Dedifferentiated amniotic fluid mesenchymal stem cell (primary cell): ENCODE results near the gene ADGRE2.

ENCODE experiments used
- DNase-seq: peaks from one replicate; pipeline ENCODE4 v3.0.0-alpha.2; 2016; ENCODE audit errors: extremely low spot score

ADGRE2 gene

DNA sequence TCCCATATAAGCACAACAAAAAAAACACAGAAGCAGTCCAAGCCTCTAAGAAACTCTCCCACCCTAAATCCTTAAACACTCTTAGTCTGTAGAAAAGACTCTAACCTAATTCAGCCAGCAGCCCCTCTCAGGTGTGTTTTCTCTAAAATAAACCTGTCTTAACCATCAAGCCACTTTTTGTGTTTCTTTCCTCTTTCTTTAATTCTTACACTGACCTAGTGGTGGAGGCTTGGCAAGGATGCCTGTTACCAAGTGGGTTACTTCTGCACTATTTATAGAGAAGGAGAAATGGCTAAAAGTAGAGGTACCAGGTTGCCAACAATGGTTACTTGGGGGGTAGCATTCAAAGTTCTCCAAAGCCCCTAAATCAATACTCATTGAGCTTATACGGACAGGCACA is 44.8 kb downstream of the ADGRE2 start:
- no peak for DNase-seq

DNA sequence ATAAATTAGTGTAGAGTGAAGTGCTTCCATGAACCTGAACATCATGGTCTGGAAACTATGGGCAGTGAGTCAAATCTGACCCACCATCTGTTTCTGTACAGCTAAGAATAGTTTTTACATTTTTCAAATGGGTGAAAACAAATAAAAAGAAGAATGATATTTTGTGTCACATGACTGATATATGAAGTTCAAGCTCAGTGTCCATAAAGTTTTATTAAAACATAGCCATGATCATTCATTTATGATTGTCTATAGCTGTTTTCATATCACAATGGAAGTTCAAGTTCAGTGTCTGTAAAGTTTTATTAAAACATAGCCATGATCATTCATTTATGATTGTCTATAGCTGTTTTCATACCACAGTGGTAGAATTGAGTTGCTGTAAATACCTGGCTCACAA is 45.9 kb downstream of the ADGRE2 start:
- no peak for DNase-seq

DNA sequence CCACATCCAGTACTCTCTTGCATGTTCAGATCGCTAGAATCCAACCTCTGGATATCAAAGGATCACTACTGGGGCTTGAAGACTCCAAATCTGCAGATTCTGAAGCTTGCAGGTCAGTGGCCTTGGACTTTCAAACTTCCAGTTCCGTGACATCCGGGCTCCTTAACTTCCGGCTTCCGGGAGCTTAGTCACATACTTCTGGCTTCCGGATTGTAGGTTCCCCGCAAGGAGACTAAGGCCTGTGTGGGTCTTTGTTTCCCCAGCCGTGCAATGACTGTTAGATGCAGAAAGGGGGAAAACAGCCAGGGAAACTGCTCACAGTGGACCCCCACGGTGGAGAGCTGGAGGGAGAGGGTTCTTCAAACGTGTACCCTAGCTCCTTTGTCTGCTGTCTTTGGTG is 47.2 kb downstream of the ADGRE2 start:
- no peak for DNase-seq

DNA sequence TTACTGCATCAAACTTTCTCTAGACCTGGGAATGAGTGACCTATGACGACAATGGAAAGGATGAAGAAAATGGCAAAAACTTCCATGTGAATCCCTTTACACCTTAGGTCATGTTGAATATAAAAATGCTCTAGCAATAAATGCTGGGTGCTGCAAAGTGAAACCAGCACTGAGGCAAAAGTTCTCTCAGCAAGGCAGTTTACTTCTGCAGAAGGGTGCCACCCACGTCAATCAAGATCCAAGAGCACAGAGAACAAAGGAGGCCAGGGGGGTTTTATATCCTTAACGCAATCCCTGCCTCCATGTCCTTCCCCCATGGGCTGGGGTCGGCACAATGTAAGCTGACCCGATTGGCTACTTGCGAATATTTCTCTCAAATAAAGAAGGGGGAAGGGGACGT is 49.8 kb downstream of the ADGRE2 start:
- DNase-seq, result no peak

DNA sequence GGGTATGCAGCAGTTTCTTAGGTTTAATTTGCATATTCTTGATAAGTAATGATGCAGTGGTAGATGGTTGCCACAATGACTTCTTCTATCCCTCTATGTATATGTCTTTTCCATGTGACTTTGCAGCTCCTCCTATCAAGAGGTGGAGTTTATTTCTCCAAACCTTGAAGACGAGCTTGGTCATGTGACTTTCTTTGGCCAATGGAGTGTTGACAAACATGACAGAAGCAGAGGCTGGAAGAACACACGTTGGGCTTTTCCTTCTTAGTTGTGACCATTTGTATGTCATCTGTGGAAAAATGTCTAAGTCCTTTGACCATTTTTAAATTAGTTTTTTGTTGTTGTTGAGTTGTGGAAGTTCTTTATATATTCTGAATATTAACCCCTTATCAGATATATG is 56.2 kb downstream of the ADGRE2 start:
- no peak for DNase-seq

DNA sequence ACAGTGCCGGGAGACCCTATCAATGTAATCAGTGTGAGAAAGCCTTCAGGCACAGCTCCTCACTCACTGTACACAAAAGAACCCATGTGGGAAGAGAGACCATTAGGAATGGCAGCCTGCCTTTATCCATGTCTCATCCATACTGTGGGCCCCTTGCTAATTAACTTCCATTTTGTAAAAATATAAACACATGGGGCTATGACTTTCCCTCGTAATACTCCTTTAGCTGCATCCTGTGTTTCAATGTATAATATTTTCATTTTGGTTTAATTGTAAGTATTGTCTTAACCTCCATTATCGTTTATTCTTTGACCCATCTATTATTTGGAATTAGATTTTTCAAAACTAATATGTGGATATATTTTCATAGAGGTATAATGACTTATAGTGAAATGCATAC is 59.2 kb downstream of the ADGRE2 start:
- DNase-seq, result no peak

DNA sequence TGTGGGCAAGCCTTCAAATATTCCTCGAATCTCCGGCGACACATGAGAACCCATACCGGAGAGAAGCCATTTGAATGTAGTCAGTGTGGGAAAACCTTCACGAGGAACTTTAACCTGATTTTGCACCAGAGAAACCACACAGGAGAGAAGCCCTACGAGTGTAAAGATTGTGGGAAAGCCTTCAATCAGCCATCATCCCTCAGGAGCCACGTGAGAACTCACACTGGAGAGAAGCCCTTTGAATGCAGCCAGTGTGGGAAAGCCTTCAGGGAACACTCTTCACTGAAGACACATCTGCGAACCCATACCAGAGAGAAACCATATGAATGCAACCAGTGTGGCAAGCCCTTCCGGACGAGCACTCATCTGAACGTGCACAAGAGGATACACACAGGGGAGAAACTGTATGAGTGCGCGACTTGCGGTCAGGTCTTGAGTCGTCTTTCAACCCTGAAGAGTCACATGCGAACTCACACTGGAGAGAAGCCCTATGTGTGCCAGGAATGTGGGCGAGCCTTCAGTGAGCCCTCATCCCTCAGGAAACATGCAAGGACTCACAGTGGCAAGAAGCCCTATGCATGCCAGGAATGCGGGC is 59.7 kb downstream of the ADGRE2 start:
- DNase-seq, result no peak

DNA sequence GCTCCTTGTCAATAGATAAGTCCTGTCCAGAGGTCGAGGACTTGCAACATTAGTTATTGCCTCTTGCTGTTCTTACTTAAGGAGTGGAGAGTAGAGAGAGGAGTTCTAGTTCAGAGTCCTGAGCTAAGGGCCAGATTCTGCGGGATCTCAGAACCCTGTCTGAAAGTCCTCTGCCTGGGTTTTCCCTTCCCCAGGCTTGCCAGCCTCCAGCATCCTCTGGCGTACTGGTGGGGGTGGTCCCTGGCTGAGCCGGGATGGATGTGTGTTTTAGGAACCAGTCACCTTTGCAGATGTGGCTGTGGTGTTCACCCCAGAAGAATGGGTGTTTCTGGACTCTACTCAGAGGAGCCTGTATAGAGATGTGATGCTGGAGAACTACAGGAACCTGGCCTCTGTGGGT is 62.5 kb downstream of the ADGRE2 start:
- no peak for DNase-seq

DNA sequence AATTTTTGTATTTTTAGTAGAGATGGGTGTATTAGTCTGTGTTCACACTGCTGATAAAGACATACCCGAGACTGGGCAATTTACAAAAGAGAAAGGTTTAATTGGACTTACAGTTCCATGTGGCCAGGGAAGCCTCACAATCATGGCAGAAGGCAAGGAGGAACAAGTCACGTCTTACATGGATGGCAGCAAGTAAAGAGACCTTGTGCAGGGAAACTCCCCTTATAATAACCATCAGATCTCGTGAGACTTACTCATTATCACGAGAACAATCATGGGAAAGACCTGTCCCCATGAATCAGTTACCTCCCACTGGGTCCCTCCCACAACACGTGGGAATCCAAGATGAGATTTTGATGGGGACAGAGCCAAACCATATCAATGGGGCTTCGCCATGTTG is 73.9 kb downstream of the ADGRE2 start:
- DNase-seq, result no peak

DNA sequence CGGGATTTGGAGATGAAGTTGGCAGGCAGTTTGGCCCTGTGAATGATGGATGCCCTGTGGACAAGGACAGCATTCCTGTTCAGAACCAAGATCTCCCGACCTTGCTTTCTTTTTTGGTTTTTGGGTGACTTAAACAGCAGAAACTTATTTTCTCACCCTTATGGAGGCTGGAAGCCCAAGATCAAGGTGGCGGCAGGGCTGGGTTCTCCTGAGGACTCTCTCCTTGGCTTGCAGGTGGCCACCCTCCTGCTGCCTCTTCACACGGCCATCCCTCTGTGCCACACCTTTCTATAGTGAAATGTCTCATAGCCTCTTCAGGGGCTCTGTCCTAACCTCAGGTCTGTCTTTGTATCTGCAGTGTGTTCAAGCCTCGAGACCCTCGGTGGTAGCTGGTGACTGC is 74.5 kb downstream of the ADGRE2 start:
- no peak for DNase-seq

DNA sequence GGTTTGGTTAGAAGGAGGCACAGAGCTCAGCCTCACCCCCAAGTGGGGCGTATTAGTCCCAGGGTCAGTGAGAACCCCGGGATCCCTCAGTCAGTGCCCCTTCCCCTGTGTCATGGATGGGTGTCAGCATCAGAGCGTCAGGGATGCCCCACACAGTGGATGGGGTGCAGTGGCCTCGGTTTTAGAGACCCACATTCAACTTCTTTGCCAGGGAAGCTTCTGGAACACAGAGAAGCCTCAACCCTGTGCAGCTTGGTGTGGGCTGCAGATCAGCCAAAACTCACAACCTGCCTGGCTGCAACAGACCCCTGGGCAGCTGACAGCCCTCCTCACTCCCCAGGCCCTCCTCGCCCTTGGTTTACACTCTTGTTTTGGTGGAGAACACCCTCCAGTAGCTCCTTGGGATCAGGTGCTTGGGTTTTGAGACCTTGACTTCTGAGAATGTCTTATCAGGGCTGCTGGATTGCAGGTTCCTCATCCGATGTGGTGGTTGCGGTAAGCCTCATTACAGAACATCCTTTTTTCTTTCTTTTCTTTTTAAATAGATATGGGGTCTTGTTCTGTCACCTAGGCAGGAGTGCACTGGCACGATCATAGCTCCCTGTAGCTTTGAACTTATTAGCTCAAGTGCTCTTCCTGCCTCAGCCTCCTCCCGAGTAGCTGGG is 77.5 kb downstream of the ADGRE2 start:
- DNase-seq, result no peak

DNA sequence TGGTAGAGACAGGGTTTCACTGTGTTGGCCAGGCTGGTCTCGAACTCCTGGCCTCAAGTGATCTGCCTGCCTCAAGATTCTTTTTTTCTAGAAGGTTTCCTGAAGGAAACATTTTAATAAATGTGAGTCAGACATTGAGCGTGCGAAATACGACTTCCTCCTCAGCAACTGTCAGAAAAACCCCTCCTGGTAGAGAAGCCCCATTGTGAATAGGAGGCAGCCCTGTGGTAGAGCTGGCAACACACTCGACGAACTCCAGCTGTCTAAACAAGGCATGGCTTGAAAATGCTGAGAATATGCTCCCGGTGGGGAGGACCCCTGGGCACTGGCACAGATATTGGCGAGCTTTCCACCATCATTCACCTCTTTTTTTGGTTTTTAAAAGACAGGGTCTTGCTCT is 78.7 kb downstream of the ADGRE2 start:
- DNase-seq, result no peak

DNA sequence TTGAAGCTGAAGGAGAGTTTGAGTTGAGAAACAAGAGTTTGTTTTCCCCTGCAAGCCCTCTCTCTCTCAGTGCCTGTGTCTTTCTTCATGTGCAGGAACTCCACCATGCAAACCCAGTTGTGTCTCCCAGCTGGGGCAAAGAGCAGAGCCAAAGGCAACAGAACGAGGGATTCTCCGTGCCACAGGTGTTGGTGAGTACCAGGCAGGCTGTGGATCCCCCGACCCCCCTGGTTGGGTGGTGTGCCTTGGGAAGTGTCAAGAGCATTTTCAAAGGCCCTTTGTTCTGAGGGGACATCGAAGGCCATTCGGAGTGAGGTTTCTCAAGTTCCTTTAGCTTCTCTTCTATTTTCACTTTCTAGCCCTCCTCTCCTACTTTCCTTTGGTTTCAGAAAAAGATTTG is 82.9 kb downstream of the ADGRE2 start:
- no peak for DNase-seq

DNA sequence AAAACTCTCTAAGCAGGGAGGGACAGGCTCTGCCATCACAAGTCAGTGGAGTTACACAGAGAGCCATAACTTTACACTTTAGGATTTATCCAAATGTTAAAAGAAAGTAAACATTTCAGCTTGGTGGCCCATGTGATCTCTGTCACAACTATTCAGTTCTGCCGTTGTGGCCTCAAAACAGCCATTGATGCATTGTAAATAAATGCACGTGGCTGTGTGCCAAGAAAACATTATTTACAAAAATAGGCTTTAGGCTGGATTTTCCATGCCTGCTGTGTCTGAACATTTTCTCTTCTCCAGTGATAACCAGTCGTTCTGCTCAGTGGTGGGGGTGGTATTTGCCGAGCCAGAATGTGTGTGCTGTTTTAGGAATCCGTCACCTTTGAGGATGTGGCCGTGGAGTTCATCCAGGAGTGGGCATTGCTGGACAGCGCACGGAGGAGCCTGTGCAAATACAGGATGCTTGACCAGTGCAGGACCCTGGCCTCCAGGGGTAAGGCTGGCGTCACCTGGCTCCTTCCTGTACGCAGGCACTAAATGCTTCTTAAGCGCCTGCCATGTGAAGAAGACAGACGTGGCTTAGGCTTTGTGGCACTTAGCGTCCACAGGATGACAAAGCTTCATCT is 83.6 kb downstream of the ADGRE2 start:
- DNase-seq, result no peak

DNA sequence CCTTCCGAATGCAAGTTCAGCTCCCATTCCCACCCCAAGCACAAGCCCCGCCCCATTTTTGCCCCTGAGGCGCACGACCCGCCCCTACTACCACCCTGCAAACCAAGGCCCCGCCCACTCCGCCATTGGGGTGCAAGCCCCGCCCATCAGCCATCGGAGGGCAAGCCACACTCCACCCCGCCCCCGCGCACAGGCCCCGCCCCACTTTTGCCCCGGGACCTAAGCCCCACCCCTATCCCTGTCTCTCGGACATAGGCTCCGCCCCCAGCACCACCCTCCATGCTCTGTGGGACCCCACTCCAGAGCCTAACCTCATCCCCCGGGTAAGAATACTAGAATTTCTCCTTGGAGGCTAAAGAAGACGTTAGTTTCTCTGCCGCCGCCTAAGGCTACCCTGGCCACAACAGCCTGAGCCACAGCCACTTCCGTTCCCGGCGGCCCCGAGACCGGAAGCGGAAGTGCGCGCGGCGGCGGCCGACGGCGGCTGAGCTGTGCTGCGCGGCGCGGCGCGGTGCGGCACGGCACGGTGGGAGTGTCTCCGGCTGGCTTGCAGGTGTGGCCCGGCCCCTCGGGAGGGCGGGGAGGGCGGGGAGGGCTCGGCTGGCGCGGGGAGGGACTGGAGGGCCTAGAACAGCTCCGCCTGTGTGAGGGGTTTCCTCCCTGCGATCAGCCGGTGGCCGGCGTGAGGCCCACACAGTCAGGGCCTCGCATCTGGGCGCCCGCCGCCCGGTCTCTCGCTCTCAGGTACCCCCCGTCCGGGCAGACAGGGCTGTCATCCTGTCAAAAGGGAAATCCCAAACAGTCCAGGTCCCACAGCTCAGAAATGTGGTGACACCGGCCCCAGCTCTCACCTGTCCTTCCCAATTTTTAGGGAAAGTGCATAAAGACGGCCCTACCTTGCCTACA is 88.5 kb downstream of the ADGRE2 start, which contains the start of gene ZNF333:
Gene ZNF333, plus strand, starts transcription at position 451 of the 906 bp plus-strand sequence. CDS start 3,444 bp downstream, outside the sequence.
- peak; percentile 85 for DNase-seq

DNA sequence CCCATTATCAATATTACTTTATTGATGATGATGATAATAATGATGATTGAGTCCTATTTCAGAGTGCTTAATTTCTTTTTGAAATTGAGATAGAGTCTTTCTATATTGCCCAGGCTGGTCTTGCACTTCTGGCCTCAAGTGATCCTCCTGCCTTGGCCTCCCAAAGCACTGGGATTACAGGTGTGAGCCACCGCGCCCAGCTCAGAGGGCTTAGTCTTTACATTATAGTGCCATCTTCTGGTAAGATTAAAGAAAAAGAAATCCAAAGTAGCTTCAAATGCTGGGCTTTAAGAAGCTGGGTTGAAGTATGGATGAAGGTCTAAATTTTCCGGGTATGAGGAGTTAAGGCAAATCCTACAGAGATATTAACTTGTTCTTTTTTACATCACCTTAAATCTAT is 91.9 kb downstream of the ADGRE2 start:
- DNase-seq, result no peak

DNA sequence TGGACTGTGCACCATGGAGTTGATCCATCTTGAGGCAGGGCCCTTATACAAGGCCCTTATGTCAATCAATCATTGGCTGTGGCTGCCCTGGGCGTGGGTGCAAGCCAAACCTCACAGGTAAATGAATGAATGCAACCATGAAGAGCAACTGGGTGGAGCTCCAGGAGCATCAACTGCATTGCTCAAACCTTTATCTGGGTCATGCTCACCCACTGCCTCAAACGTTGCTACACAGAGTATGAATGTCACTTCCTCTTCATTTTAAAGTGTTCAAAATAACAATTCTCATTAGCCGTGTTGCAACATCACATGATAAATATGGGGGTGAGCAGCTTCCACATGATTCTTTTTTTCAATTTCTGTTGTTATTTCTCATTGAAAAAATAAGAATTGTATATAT is 94.9 kb downstream of the ADGRE2 start:
- DNase-seq, result no peak
